ENCODE measurements around the gene PSMB9. TPM values are rescaled to one million over a fixed set of nuclear protein-coding genes. Genes with fewer than 3 reads are reported as not detected.

PSMB9 gene
- polyA plus RNA-seq, 3 donors: 204 to 405 (median 350) TPM

- peaks cover 9 to 11% of the 10 kb centered on the region in 2 donors for H3K4me1 ChIP-seq (ENCODE audit: control insufficient read depth in 1 of 2, insufficient read depth in 2 of 2, low read length in 2 of 2)
- Mint-ChIP-seq H3K4me1 (peaks cover 22% of the 10 kb centered on the region), H3K4me3 (no peak overlapping the region), H3K36me3 (peaks cover 87 to 89% of the 10 kb centered on the region in 2 donors), H3K27me3 (ENCODE audit: low read depth in 3 of 3) (no peaks in the 10 kb centered on the region), H3K27ac (no peak overlapping the region), H3K9me3 (no peaks in the 10 kb centered on the region)
- DNase-seq: no peak
- no peak for TF ChIP-seq CTCF (IDR thresholded peaks at IDR 0.05)
- H3K36me3 ChIP-seq (replicated peaks in 1 of 2; ENCODE audit: control insufficient read depth in 1 of 2, insufficient read depth in 2 of 2, low read length in 2 of 2): peaks cover 82 to 88% of the 10 kb centered on the region in 2 donors
- peaks cover 20% of the 10 kb centered on the region for H3K79me2 ChIP-seq (ENCODE audit: insufficient read depth, low read length)
- H3K4me2 ChIP-seq (replicated peaks; ENCODE audit: extremely low read depth, low read length, poor library complexity, severe bottlenecking): no peak overlapping the region
- no peak overlapping the region for H2AFZ ChIP-seq (ENCODE audit: insufficient read depth, low read depth, low read length, poor library complexity, severe bottlenecking)
- H3K9me3 ChIP-seq (replicated peaks in 1 of 2; ENCODE audit: control insufficient read depth in 1 of 2, insufficient read depth in 1 of 2, low read length in 2 of 2): no peaks in the 10 kb centered on the region
- H4K20me1 ChIP-seq (ENCODE audit: insufficient read depth, low read length): peaks cover 30% of the 10 kb centered on the region
- intact Hi-C loops (cut with micrococcal nuclease): no loop called here
- no peak overlapping the region for H3K9ac ChIP-seq (ENCODE audit: insufficient read depth, low read length, poor library complexity, severe bottlenecking)
- WGBS (ENCODE audit: insufficient coverage): 100% methylated on average over 3 of the region's 5 CpGs
- H3K4me3 ChIP-seq (replicated peaks in 1 of 3; ENCODE audit: low read depth in 2 of 3, low read length in 3 of 3): no peak overlapping the region
- H3K27ac ChIP-seq (ENCODE audit: low read depth in 1 of 2, low read length in 2 of 2): no peak overlapping the region
- no peaks in the 10 kb centered on the region for H3K27me3 ChIP-seq (ENCODE audit: control insufficient read depth in 2 of 2, insufficient read depth in 2 of 2, low read length in 2 of 2)
Measured at GRCh38 chr6:32833664-32834063, 20.3 kb upstream of the PSMB9 start.

- Histone ChIP-seq H3K27ac (ENCODE audit: low read depth in 1 of 2, low read length in 2 of 2) (no peak overlapping the region), H3K4me1 (ENCODE audit: control insufficient read depth in 1 of 2, insufficient read depth in 2 of 2, low read length in 2 of 2) (peaks cover 17% of the 10 kb centered on the region in 2 donors), H3K36me3 (replicated peaks in 1 of 2; ENCODE audit: control insufficient read depth in 1 of 2, insufficient read depth in 2 of 2, low read length in 2 of 2) (peaks cover 66 to 77% of the 10 kb centered on the region in 2 donors), H3K9ac (ENCODE audit: insufficient read depth, low read length, poor library complexity, severe bottlenecking) (no peak overlapping the region), H3K4me3 (replicated peaks in 1 of 3; ENCODE audit: low read depth in 2 of 3, low read length in 3 of 3) (no peak overlapping the region), H3K9me3 (replicated peaks in 1 of 2; ENCODE audit: control insufficient read depth in 1 of 2, insufficient read depth in 1 of 2, low read length in 2 of 2) (no peaks in the 10 kb centered on the region), H3K79me2 (ENCODE audit: insufficient read depth, low read length) (peaks cover 20% of the 10 kb centered on the region), H4K20me1 (ENCODE audit: insufficient read depth, low read length) (peaks cover 24% of the 10 kb centered on the region), H3K27me3 (ENCODE audit: control insufficient read depth in 2 of 2, insufficient read depth in 2 of 2, low read length in 2 of 2) (no peaks in the 10 kb centered on the region), H2AFZ (ENCODE audit: insufficient read depth, low read depth, low read length, poor library complexity, severe bottlenecking) (no peak overlapping the region), H3K4me2 (replicated peaks; ENCODE audit: extremely low read depth, low read length, poor library complexity, severe bottlenecking) (no peak overlapping the region)
- Mint-ChIP-seq H3K4me1 (peaks cover 28% of the 10 kb centered on the region), H3K27me3 (ENCODE audit: low read depth in 3 of 3) (no peaks in the 10 kb centered on the region), H3K27ac (no peak overlapping the region), H3K4me3 (no peak overlapping the region), H3K9me3 (no peaks in the 10 kb centered on the region), H3K36me3 (peaks cover 74 to 75% of the 10 kb centered on the region in 2 donors)
- intact Hi-C loops (cut with micrococcal nuclease): loop anchor here in 1 of 2 donors (5.0 kb wide), 1 partner anchor 37 kb away; no protein-coding TSS in a partner anchor
- DNase-seq: no peak
- 96% methylated on average over 14 of the region's 16 CpGs for WGBS (ENCODE audit: insufficient coverage)
- no peak for TF ChIP-seq CTCF (IDR thresholded peaks at IDR 0.05)
Measured at GRCh38 chr6:32835167-32835893, 18.7 kb upstream of the PSMB9 start.
